Mesenchymal stem cell (in vitro differentiated cells and primary cell): ENCODE data around the gene MTUS2.

Experiments
- DNase-seq: peaks from one replicate; pipeline ENCODE4 v3.0.0-alpha.2; 2013
- H2AFZ ChIP-seq: one replicate; pipeline ENCODE4 v1.6.1; 2013; ENCODE audit warnings: low read depth, mild to moderate bottlenecking, control low read depth, inconsistent platforms, low read length, moderate library complexity
- H2AK5ac ChIP-seq: 2 replicates; pipeline ENCODE4 v1.6.1; 2013; ENCODE audit warnings: low read length, moderate library complexity, mild to moderate bottlenecking, inconsistent platforms; ENCODE audit not compliant: severe bottlenecking
- H2BK120ac ChIP-seq: one replicate; pipeline ENCODE4 v1.6.1; 2013; ENCODE audit warnings: low read depth, mild to moderate bottlenecking, inconsistent platforms, low read length, moderate library complexity
- H2BK12ac ChIP-seq, 2 experiments: one replicate each; pipeline ENCODE4 v1.6.1; 2013; ENCODE audit warnings: inconsistent platforms in 2 of 2, low read length in 2 of 2, mild to moderate bottlenecking in 2 of 2, moderate library complexity in 2 of 2, control low read depth in 1 of 2
- H2BK15ac ChIP-seq: one replicate; pipeline ENCODE4 v1.6.1; 2013; ENCODE audit warnings: mild to moderate bottlenecking, low read depth, inconsistent platforms; ENCODE audit not compliant: poor library complexity, severe bottlenecking
- H2BK5ac ChIP-seq: 2 replicates; pipeline ENCODE4 v1.6.1; 2013; ENCODE audit warnings: low read depth, mild to moderate bottlenecking, low read length, control low read depth, inconsistent platforms; ENCODE audit not compliant: poor library complexity, severe bottlenecking
- H3K14ac ChIP-seq, 2 experiments: one replicate each; pipeline ENCODE4 v1.6.1; 2013; ENCODE audit warnings: inconsistent platforms in 2 of 2, low read length in 2 of 2, control low read depth in 1 of 2, mild to moderate bottlenecking in 1 of 2, moderate library complexity in 1 of 2
- H3K18ac ChIP-seq, 2 experiments: one replicate each; pipeline ENCODE4 v1.6.1; 2013; ENCODE audit warnings: inconsistent platforms in 2 of 2, low read length in 2 of 2, control low read depth in 1 of 2, low read depth in 1 of 2, mild to moderate bottlenecking in 1 of 2
- H3K23ac ChIP-seq, 2 experiments: one replicate each; pipeline ENCODE4 v1.6.1; 2013; ENCODE audit warnings: inconsistent platforms in 2 of 2, low read length in 2 of 2, mild to moderate bottlenecking in 2 of 2, moderate library complexity in 2 of 2, control low read depth in 1 of 2
- H3K27ac ChIP-seq: 2 replicates; pipeline ENCODE4 v1.5.1; 2013; ENCODE audit warnings: mild to moderate bottlenecking, moderate library complexity, low read length, control low read depth, inconsistent platforms; ENCODE audit not compliant: poor library complexity, severe bottlenecking
- H3K27me3 ChIP-seq, 2 experiments: 2 replicates each; pipeline versions ENCODE4 v1.6.1 to v1.7.0; 2013; ENCODE audit warnings: low read length in 2 of 2, mild to moderate bottlenecking in 2 of 2, moderate library complexity in 2 of 2, control low read depth in 1 of 2, inconsistent platforms in 1 of 2; ENCODE audit not compliant: control insufficient read depth in 1 of 2, insufficient read depth in 1 of 2
- H3K36me3 ChIP-seq, 2 experiments: 2 replicates each; pipeline versions ENCODE4 v1.6.1 to v1.7.0; 2013; ENCODE audit warnings: low read length in 2 of 2, control low read depth in 1 of 2, inconsistent platforms in 1 of 2, low read depth in 1 of 2, mild to moderate bottlenecking in 1 of 2; ENCODE audit not compliant: insufficient read depth in 2 of 2, control insufficient read depth in 1 of 2
- H3K4ac ChIP-seq, 2 experiments: one replicate each; pipeline ENCODE4 v1.6.1; 2013; ENCODE audit warnings: inconsistent platforms in 2 of 2, low read length in 2 of 2, mild to moderate bottlenecking in 2 of 2, moderate library complexity in 2 of 2, control low read depth in 1 of 2, low read depth in 1 of 2
- H3K4me1 ChIP-seq: 2 replicates; pipeline ENCODE4 v1.6.1; 2013; ENCODE audit warnings: low read depth, low read length, control low read depth; ENCODE audit not compliant: control insufficient read depth, insufficient read depth
- H3K4me2 ChIP-seq: 2 replicates; pipeline ENCODE4 v1.6.1; 2013; ENCODE audit warnings: low read length, mild to moderate bottlenecking, inconsistent platforms; ENCODE audit not compliant: poor library complexity, severe bottlenecking
- H3K4me3 ChIP-seq, 2 experiments: 2 replicates each; pipeline versions ENCODE4 v1.5.1 to v1.7.0; 2013; ENCODE audit warnings: low read length in 2 of 2, mild to moderate bottlenecking in 2 of 2, control low read depth in 1 of 2, low read depth in 1 of 2; ENCODE audit not compliant: insufficient read depth in 1 of 2
- H3K79me1 ChIP-seq: replicated peaks from 2 replicates; pipeline ENCODE4 v1.6.1; 2013; ENCODE audit warnings: mild to moderate bottlenecking, control low read depth, low read length, inconsistent platforms; ENCODE audit not compliant: poor library complexity, severe bottlenecking
- H3K9ac ChIP-seq: 2 replicates; pipeline ENCODE4 v1.7.0; 2013; ENCODE audit warnings: mild to moderate bottlenecking, low read length, moderate library complexity
- H3K9me3 ChIP-seq: 2 replicates; pipeline ENCODE4 v1.7.0; 2013; ENCODE audit warnings: mild to moderate bottlenecking, low read length; ENCODE audit not compliant: control insufficient read depth
- H4K8ac ChIP-seq: one replicate; pipeline ENCODE4 v1.6.1; 2013; ENCODE audit warnings: inconsistent platforms, mild to moderate bottlenecking, low read length, moderate library complexity
- H4K91ac ChIP-seq: one replicate; pipeline ENCODE4 v1.6.1; 2013; ENCODE audit warnings: mild to moderate bottlenecking, low read length, inconsistent platforms
- WGBS: methylation state at CpG from one replicate; pipeline ENCODE4 v1.1.7; 2013; ENCODE audit warnings: mixed read lengths; 5-methylcytosine and 5-hydroxymethylcytosine counted together

MTUS2 gene

GRCh38 chr13:29501674-29502073, 681.5 kb downstream of the MTUS2 start:
- Histone ChIP-seq H2BK12ac (no peak overlapping the region), H4K8ac (no peak overlapping the region), H3K27me3 (peaks cover 13 to 15% of the 10 kb centered on the region in 2 experiments), H3K23ac (no peak overlapping the region), H3K27ac (no peak overlapping the region), H3K4ac (no peak overlapping the region), H3K9me3 (no peaks in the 10 kb centered on the region), H3K18ac (no peak overlapping the region), H2BK5ac (no peak overlapping the region), H2AK5ac (no peak overlapping the region), H3K79me1 (no peaks in the 10 kb centered on the region), H4K91ac (no peak overlapping the region), H3K4me3 (no peak overlapping the region), H3K4me1 (peaks cover 20% of the 10 kb centered on the region), H3K14ac (no peak overlapping the region), H3K4me2 (no peak overlapping the region), H3K9ac (no peak overlapping the region), H2BK15ac (no peak overlapping the region), H2AFZ (no peak overlapping the region), H3K36me3 (peaks cover 0 to 3% of the 10 kb centered on the region in 2 experiments), H2BK120ac (no peak overlapping the region)
- no peak for DNase-seq
- 95% methylated on average over 4 of the region's 4 CpGs for WGBS

GRCh38 chr13:29502391-29503008, 682.4 kb downstream of the MTUS2 start:
- H3K9me3 ChIP-seq, result no peaks in the 10 kb centered on the region
- H2BK15ac ChIP-seq, result no peak overlapping the region
- no peak overlapping the region for H3K4me2 ChIP-seq
- H2AK5ac ChIP-seq, result no peak overlapping the region
- no peak overlapping the region for H3K27ac ChIP-seq
- H3K4ac ChIP-seq, result no peak overlapping the region
- peak overlapping the region; percentile 12 to 65 for H3K4me3 ChIP-seq
- H3K4me1 ChIP-seq, result peaks cover 19% of the 10 kb centered on the region
- peak overlapping the region; percentile 52 for H3K9ac ChIP-seq
- no peaks in the 10 kb centered on the region for H3K79me1 ChIP-seq
- no peak overlapping the region for H2BK5ac ChIP-seq
- H2AFZ ChIP-seq, result no peak overlapping the region
- no peak for DNase-seq
- H3K23ac ChIP-seq, result no peak overlapping the region
- H4K8ac ChIP-seq, result peak overlapping the region; percentile 59
- H4K91ac ChIP-seq, result no peak overlapping the region
- no peak overlapping the region for H3K18ac ChIP-seq
- H2BK12ac ChIP-seq, result peak overlapping the region in 1 of 2 experiments; percentile 67
- no peak overlapping the region for H2BK120ac ChIP-seq
- H3K36me3 ChIP-seq, result peaks cover 0 to 3% of the 10 kb centered on the region in 2 experiments
- 95% methylated on average over 12 of the region's 13 CpGs for WGBS
- H3K27me3 ChIP-seq, result peaks cover 8 to 13% of the 10 kb centered on the region in 2 experiments
- no peak overlapping the region for H3K14ac ChIP-seq

- Histone ChIP-seq H2BK15ac (no peak overlapping the region), H4K8ac (peak overlapping the region; percentile 59), H3K18ac (no peak overlapping the region), H3K14ac (no peak overlapping the region), H2AK5ac (no peak overlapping the region), H2BK120ac (no peak overlapping the region), H3K9ac (peak overlapping the region; percentile 52), H2AFZ (peak overlapping the region; percentile 58), H3K79me1 (no peaks in the 10 kb centered on the region), H3K4ac (no peak overlapping the region), H3K27me3 (peaks cover 8 to 13% of the 10 kb centered on the region in 2 experiments), H2BK5ac (no peak overlapping the region), H3K9me3 (no peaks in the 10 kb centered on the region), H3K27ac (no peak overlapping the region), H3K23ac (no peak overlapping the region), H3K4me2 (no peak overlapping the region), H3K36me3 (peaks cover 0 to 3% of the 10 kb centered on the region in 2 experiments), H2BK12ac (no peak overlapping the region), H3K4me1 (peaks cover 21% of the 10 kb centered on the region), H4K91ac (no peak overlapping the region), H3K4me3 (peak overlapping the region in 1 of 2 experiments; percentile 65)
- 57% methylated on average over 31 of the region's 32 CpGs for WGBS
- peak; percentile 25 for DNase-seq
These were observed 683.1 kb downstream of the MTUS2 start for GRCh38 chr13:29503041-29503837.

DNA sequence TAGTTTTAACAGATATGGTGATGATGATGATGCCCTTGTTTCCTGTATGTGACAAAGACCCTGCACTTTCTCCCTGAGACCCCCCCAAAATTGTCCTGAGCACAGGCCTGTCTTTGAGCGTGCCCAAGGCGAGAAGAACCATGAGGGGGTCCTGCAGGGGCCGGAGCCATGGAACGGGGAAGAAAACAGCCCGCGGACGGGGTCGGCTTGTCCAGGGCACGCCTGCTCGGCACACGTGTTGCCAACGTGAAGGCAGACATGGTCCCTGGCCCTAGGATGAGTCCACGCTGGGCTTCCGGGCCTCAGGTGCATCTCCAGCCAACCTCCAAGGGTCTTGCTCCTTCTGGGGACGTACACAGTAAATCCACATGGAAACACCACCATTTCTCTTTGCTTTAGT, 684.6 kb downstream of the MTUS2 start:
- Histone ChIP-seq H3K4ac (no peak overlapping the region), H3K18ac (no peak overlapping the region), H3K79me1 (no peaks in the 10 kb centered on the region), H3K23ac (no peak overlapping the region), H3K27me3 (peaks cover 5 to 12% of the 10 kb centered on the region in 2 experiments), H3K14ac (no peak overlapping the region), H3K4me2 (no peak overlapping the region), H2BK5ac (no peak overlapping the region), H4K91ac (no peak overlapping the region), H2BK120ac (no peak overlapping the region), H3K27ac (no peak overlapping the region), H4K8ac (no peak overlapping the region), H2AK5ac (no peak overlapping the region), H2BK12ac (no peak overlapping the region), H3K4me3 (no peak overlapping the region), H2BK15ac (no peak overlapping the region), H3K9me3 (no peaks in the 10 kb centered on the region), H3K4me1 (peaks cover 28% of the 10 kb centered on the region), H3K36me3 (peaks cover 0 to 6% of the 10 kb centered on the region in 2 experiments), H3K9ac (no peak overlapping the region), H2AFZ (no peak overlapping the region)
- no peak for DNase-seq
- WGBS, result 95% methylated on average over 14 of the region's 15 CpGs
